ENCODE data around the gene ADAMTS8. TPM values are rescaled to one million over a fixed set of nuclear protein-coding genes. Genes with fewer than 3 reads are reported as not detected.

The ADAMTS8 gene
- total and polyA plus RNA-seq, 8 donors: 0.58 to 24.1 (median 4.8) TPM

DNA sequence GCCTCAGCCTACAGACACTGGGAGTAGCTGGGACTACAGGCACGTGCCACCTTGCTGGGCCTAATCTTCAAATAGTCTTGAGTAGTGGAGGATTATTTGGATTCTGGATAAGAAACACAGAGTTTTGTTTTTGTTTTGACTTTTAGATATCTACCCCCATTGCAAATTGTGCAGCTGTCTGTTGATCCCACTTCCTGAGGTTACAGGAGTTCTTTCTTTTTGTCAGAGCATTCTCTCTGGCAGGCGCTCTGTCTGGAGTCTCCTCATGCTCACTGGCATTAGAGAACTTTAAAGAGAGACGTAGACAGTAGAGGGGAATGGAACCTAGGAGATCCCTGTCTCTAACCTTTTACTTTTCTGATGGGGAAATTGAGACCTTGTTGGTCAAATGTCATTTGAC lies 7.8 kb upstream of the ADAMTS8 start:
- WGBS, 5 donors: 61 to 82% (median 75%) methylated on average over 3 of the region's 3 CpGs
- TF ChIP-seq EP300 (IDR thresholded peaks at IDR 0.05): no peak
- TF ChIP-seq POLR2AphosphoS5 (IDR thresholded peaks at IDR 0.05): no peak
- TF ChIP-seq POLR2A (IDR thresholded peaks at IDR 0.05): no peak
- TF ChIP-seq CTCF (IDR thresholded peaks at IDR 0.05): no peak

DNA sequence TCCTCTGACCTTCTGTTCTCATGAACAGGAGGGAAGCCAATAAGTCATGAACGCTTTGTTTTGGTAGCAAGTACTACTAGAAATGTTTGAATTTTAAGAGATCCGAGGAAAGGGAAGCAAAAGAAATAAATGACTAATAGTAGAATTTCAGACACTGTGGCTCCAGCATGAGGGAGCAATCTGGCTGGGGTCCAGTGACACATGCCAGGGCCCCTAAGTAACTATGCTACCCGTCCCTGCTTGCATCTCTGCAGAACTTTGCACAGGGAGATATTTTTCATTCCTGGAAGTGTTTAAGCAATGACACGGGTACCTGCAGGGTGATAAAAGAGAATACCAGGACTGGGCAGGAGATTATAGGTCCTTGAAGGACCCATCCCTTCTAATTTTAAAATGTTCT lies 7.3 kb upstream of the ADAMTS8 start:
- TF ChIP-seq POLR2AphosphoS5 (IDR thresholded peaks at IDR 0.05): no peak
- no peak for TF ChIP-seq POLR2A (IDR thresholded peaks at IDR 0.05)
- TF ChIP-seq EP300 (IDR thresholded peaks at IDR 0.05): no peak
- no peak for TF ChIP-seq CTCF (IDR thresholded peaks at IDR 0.05)
- intact Hi-C loops (cut with DNase I; ENCODE audit: low total_unique reads): no loop called here
- Histone ChIP-seq H3K27ac (peak overlapping the region in 1 of 5 donors; percentile 71), H3K4me1 (peaks cover 0 to 19% (median 9%) of the 10 kb centered on the region in 4 donors), H3K36me3 (no peaks in the 10 kb centered on the region), H3K4me3 (no peak overlapping the region), H3K9me3 (no peaks in the 10 kb centered on the region), H3K27me3 (peaks cover 0 to 6% (median 4%) of the 10 kb centered on the region in 3 donors)
- no peak for DNase-seq
- WGBS, 5 donors: 48 to 62% (median 56%) methylated on average over 4 of the region's 4 CpGs

More for the DNA sequence above, 7.8 kb upstream of the ADAMTS8 start:
- intact Hi-C loops (cut with DNase I; ENCODE audit: low total_unique reads): no loop called here
- H3K4me3 ChIP-seq: no peak overlapping the region
- H3K4me1 ChIP-seq: peaks cover 0 to 19% (median 9%) of the 10 kb centered on the region in 4 donors
- H3K27me3 ChIP-seq: peaks cover 0 to under 1% (median 0%) of the 10 kb centered on the region in 3 donors
- DNase-seq: no peak
- H3K9me3 ChIP-seq: no peaks in the 10 kb centered on the region
- no peak overlapping the region for H3K27ac ChIP-seq
- H3K36me3 ChIP-seq: no peaks in the 10 kb centered on the region

GRCh38 chr11:130434521-130435223 lies 6.3 kb upstream of the ADAMTS8 start:
- DNase-seq: peak; percentile 81 to 94
- Histone ChIP-seq H3K4me1 (peaks cover 0 to 19% (median 9%) of the 10 kb centered on the region in 4 donors), H3K36me3 (no peaks in the 10 kb centered on the region), H3K27ac (peak overlapping the region; percentile 57 to 87 (median 66)), H3K4me3 (peak overlapping the region; percentile 51 to 60 (median 54)), H3K27me3 (peaks cover 0 to 16% (median 14%) of the 10 kb centered on the region in 3 donors), H3K9me3 (no peaks in the 10 kb centered on the region)
- WGBS, 5 donors: 0 to 2% (median 0%) methylated on average over 20 of the region's 20 CpGs
- intact Hi-C loops (cut with DNase I; ENCODE audit: low total_unique reads): loop anchor here (5.0 kb wide), 1 partner anchor 428 kb away; no protein-coding TSS in a partner anchor
- TF ChIP-seq POLR2AphosphoS5 (IDR thresholded peaks at IDR 0.05) (peak in 1 of 3 donors; percentile 51), EP300 (IDR thresholded peaks at IDR 0.05) (no peak), POLR2A (IDR thresholded peaks at IDR 0.05) (no peak), CTCF (IDR thresholded peaks at IDR 0.05) (peak in 5 of 7 experiments; percentile 78 to 90 (median 83))

DNA sequence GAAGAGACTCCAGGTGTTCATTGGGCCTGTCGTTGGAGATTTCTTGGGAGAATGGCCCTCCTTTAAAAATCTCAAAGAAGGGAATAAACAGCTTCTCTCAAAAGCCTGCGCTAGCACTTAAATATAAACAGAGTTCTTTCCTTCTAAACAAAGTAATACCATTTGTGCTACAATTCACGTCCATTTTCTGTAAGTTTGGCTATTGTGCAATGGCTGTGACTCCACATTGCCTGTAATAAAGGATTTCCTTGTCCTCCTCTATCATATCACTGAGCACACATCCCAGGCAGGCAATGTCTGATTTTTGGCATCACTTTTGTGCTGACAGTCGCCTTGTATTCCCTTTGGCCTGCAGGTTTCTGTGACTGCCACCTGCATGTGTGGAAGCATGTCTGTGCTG lies 4.9 kb upstream of the ADAMTS8 start:
- H3K27me3 ChIP-seq: peaks cover 0 to 29% (median 26%) of the 10 kb centered on the region in 3 donors
- intact Hi-C loops (cut with DNase I; ENCODE audit: low total_unique reads): loop anchor here (5.0 kb wide), 1 partner anchor 429 kb away; no protein-coding TSS in a partner anchor
- TF ChIP-seq POLR2AphosphoS5 (IDR thresholded peaks at IDR 0.05): no peak
- TF ChIP-seq POLR2A (IDR thresholded peaks at IDR 0.05): no peak
- no peak for TF ChIP-seq EP300 (IDR thresholded peaks at IDR 0.05)
- TF ChIP-seq CTCF (IDR thresholded peaks at IDR 0.05): no peak
- no peak for DNase-seq
- no peaks in the 10 kb centered on the region for H3K36me3 ChIP-seq
- no peak overlapping the region for H3K4me3 ChIP-seq
- WGBS, 5 donors: 64 to 76% (median 72%) methylated on average over 4 of the region's 4 CpGs
- peaks cover 0 to 27% (median 16%) of the 10 kb centered on the region in 4 donors for H3K4me1 ChIP-seq
- no peaks in the 10 kb centered on the region for H3K9me3 ChIP-seq
- peak overlapping the region in 2 of 5 donors; percentile 2 to 87 for H3K27ac ChIP-seq

Data from stomach (tissue), 9 donors.